Measurements from ENCODE around the gene PTPN5.

DNA sequence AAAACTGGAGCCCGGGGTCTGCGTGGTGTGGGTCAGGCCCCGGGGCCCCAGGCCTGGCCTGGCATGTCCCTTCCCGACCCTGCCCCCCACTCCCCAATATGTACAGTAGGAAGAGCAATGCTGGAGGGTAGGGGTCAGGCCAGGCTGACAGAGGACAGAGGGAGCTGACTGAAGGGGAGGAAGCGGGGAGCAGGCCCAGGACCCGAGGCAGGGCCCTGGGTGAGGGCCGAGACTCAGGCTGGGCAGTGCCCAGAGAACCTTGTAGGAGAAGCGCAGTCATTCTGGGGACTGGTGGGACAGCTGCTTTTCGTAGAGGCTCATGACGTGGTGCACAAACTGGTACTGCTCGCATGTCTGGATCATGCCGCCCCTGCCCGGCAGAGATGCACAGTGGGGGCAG lies 62.9 kb downstream of the PTPN5 start:
- no peak for TF ChIP-seq CTCF (IDR thresholded peaks at IDR 0.05 in 4 of 5, conservative IDR thresholded peaks at IDR 0.05 in 1 of 5)
- TF ChIP-seq POLR2A (IDR thresholded peaks at IDR 0.05): no peak
